NCI-H1048 (cell line): ENCODE measurements around the gene C1QL2.

Experiments
- DNase-seq: peaks from one replicate; lab custom pipeline; 2025; lab: John Stamatoyannopoulos, UW

C1QL2 gene

GRCh38 chr2:119179202-119179601 lies 20.7 kb upstream of the C1QL2 start:
- DNase-seq: no peak

- no peak for DNase-seq
Measured at GRCh38 chr2:119178776-119179175, 20.2 kb upstream of the C1QL2 start.

- DNase-seq: no peak
Measured at GRCh38 chr2:119177838-119178190, 19.3 kb upstream of the C1QL2 start.

- DNase-seq: no peak
Measured at GRCh38 chr2:119177171-119177837, 18.8 kb upstream of the C1QL2 start.

- DNase-seq: no peak
Measured at GRCh38 chr2:119175517-119175916, 17.0 kb upstream of the C1QL2 start.

GRCh38 chr2:119174993-119175347 lies 16.4 kb upstream of the C1QL2 start:
- DNase-seq: no peak

GRCh38 chr2:119174216-119174992 lies 15.9 kb upstream of the C1QL2 start:
- DNase-seq: no peak

- no peak for DNase-seq
Measured at GRCh38 chr2:119173556-119174060, 15.1 kb upstream of the C1QL2 start.

- no peak for DNase-seq
Measured at GRCh38 chr2:119170504-119170903, 12.0 kb upstream of the C1QL2 start.

GRCh38 chr2:119169717-119170116 lies 11.2 kb upstream of the C1QL2 start:
- DNase-seq: no peak

- DNase-seq: no peak
Measured at GRCh38 chr2:119160361-119160990, 1.9 kb upstream of the C1QL2 start.

- DNase-seq: no peak
Measured at GRCh38 chr2:119157850-119158511, 570 bp downstream of the C1QL2 start.

GRCh38 chr2:119156891-119157773 lies 1.4 kb downstream of the C1QL2 start:
- no peak for DNase-seq

- no peak for DNase-seq
Measured at GRCh38 chr2:119156105-119156890, 2.3 kb downstream of the C1QL2 start.

- DNase-seq: no peak
Measured at GRCh38 chr2:119155633-119156032, 2.9 kb downstream of the C1QL2 start.

- DNase-seq: no peak
Measured at GRCh38 chr2:119154076-119154475, 4.5 kb downstream of the C1QL2 start.

GRCh38 chr2:119149611-119150010 lies 8.9 kb downstream of the C1QL2 start:
- DNase-seq: no peak

GRCh38 chr2:119147776-119148715 lies 10.5 kb downstream of the C1QL2 start:
- no peak for DNase-seq

- no peak for DNase-seq
Measured at GRCh38 chr2:119144806-119145205, 13.7 kb downstream of the C1QL2 start.

GRCh38 chr2:119142824-119143223 lies 15.7 kb downstream of the C1QL2 start:
- peak; percentile 39 for DNase-seq
